GM18507 (cell line): Measurements from ENCODE around the gene DUS2.
"Not testable (repeated sequence)": the region's sequence is repeated elsewhere in the genome, so short reads cannot be mapped to it uniquely, and the experiment has no call there.

ENCODE experiments used
- DNase-seq: peaks from one replicate; pipeline ENCODE4 v3.0.0; 2011; ENCODE audit warnings: low read depth; ENCODE audit not compliant: insufficient read length; ENCODE audit errors: extremely low spot score
- FAIRE-seq: peaks from 2 replicates; lab custom pipeline; 2011; peaks lifted over from hg19 to GRCh38; lab: Jason Lieb, UNC

DUS2 gene

DNA sequence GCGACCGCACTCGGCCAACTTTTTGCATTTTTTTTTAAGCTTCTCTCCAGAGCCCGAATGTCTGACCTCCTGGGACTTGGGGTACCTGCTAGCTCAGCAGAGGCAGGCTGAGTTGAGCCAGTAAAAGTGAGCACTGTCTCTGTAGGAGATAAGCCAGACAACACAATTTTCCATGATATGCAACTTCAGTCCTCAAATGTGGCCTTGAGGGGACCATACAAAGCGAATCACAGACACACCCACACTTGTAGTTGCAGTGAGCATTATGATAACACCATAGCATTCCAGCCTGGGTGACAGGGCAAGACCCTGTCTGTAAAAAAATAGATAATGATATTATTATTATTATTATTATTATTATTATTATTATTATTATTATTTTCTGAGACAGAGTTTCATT lies 26.4 kb upstream of the DUS2 start:
- FAIRE-seq: no peak
- DNase-seq: no peak

- not testable (repeated sequence) for DNase-seq, FAIRE-seq
Measured at GRCh38 chr16:67998231-67998778, 24.8 kb upstream of the DUS2 start.

DNA sequence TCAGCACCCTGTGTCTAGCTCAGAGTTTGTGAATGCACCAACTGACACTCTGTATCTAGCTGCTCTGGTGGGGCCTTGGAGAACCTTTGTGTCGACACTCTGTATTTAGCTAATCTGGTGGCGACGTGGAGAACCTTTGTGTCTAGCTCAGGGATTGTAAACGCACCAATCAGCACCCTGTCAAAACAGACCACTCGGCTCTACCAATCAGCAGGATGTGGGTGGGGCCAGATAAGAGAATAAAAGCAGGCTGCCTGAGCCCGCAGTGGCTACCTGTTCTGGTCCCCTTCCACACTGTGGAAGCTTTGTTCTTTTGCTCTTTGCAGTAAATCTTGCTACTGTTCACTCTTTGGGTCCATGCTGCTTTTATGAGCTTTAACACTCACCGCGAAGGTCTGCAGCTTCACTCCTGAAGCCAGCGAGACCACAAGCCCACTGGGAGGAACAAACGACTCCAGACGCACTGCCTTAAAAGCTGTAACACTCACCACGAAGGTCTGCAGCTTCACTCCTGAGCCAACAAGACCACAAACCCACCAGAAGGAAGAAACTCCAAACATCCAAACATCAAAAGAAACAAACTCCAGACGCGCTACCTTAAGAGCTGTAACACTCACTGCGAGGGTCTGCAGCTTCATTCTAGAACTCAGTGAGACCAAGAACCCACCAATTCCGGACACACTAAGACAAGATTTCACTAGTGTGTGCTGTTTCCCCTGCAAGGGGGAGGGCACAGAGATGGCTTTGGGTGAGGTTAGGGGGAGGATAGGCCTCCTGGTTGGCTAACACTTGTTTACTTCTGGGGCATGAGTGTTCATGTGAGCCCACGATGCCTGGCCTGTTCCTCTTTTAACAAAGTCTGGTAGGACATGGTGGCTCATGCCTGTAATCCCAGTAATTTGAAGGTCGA lies 24.1 kb upstream of the DUS2 start, which contains the start of gene DPEP2:
Gene DPEP2, minus strand, starts transcription at position 706 of the 910 bp plus-strand sequence. CDS start 6,272 bp downstream, outside the sequence.
- FAIRE-seq, DNase-seq: not testable (repeated sequence)

- DNase-seq (no peak), FAIRE-seq (no peak)
Measured at GRCh38 chr16:67999985-68000384, 23.1 kb upstream of the DUS2 start.

DNA sequence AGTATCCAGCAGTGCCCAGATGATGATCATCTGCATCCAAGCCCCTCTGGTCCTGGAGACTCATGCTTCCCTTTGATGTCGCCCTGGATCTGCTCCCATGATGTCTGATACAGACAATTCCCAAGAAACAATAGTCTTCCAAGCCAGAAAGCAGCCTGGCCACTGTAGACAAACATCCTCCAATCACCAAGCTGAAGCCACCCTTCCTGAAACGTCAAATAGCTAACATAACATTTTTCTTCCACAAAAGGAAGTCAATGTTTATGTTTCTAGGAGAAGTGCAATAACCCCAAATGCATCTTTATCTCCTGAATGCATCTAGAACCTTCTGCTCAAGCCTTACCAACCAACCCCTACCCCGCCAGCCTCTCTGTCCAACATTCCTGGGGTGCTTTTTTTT lies 22.6 kb upstream of the DUS2 start:
- no peak for DNase-seq
- no peak for FAIRE-seq

- FAIRE-seq (no peak), DNase-seq (no peak)
Measured at GRCh38 chr16:68003031-68003430, 20.1 kb upstream of the DUS2 start.

DNA sequence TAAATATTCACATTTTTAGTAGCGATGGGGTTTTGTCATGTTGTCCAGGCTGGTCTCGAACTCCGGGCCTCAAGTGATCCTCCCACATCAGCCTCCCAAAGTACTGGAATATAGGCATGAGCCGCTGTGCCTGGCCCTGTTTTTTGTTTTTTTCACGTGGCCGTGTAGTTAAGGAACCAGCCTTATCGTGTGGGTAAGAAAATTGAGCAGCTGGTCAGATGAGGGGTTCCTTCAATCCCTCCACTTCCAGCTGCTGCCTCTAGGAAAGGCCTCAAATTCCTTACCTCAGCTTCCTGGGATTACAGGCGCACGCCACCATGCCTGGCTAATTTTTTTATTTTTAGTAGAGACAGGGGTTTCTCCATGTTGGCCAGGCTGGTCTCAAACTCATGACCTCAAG lies 17.9 kb upstream of the DUS2 start:
- FAIRE-seq (no peak), DNase-seq (no peak)

GRCh38 chr16:68005786-68006286 lies 17.2 kb upstream of the DUS2 start:
- DNase-seq (no peak), FAIRE-seq (no peak)

DNA sequence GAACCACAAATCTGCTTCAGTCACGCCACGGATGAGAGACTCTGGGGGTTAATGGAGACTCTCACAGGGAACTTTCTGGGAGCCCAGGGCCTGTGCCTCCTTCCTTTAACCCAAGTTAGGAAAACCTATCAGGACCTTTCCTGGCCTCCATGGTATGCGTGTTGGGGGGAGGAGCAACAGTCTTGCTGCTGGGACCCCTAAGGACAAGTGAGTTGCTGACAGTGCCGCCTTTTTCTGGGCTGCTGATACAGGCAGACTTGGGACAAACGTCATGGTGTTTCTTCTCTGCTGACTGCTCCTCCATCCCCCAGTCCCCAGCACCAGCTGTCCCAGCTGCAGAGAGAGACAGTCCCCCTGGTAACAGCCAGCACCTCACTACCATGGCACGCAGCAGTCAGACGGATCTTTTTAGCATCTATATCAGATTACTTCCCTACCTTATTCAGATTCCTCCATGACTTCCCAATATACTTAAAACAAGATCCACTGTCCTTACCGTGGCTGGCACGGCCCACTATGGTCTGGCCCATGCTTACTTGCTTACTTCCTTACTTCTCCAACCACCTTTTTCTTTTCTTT lies 13.8 kb upstream of the DUS2 start:
- DNase-seq (no peak), FAIRE-seq (no peak)

- not testable (repeated sequence) for DNase-seq, FAIRE-seq
Measured at GRCh38 chr16:68009872-68010271, 13.2 kb upstream of the DUS2 start.

- FAIRE-seq: no peak
Measured at GRCh38 chr16:68013440-68013839, 9.6 kb upstream of the DUS2 start.

GRCh38 chr16:68015681-68016080 lies 7.4 kb upstream of the DUS2 start, which contains the start of gene DPEP2NB:
DPEP2NB (minus strand) TSS chr16:68015911; CDS start chr16:68015770, 141 bp downstream.
- DNase-seq (no peak), FAIRE-seq (no peak)

More at GRCh38 chr16:68013440-68013839, 9.6 kb upstream of the DUS2 start:
- DNase-seq: no peak

DNA sequence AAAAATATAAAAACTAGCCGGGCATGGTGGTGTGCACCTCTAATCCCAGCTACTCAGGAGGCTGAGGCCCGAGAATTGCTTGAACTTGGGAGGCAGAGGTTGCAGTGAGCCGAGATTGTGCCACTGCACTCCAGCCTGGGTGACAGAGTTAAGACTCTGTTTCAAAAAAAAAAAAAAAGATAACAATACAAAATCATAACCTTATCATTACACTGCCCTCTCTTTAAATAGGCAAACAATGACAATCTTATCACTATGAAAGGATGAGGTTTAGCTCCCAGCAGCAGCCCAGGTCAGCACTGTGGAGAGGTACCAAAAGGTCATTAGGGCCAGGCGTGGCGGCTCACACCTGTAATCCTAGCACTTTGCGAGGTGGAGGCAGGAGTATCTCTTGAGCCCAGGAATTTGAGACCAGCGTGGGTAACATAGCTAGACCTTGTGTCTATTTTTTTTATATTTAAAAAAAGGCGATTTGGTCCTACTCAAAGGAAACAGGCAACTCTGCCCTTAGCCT lies 3.9 kb upstream of the DUS2 start:
- DNase-seq (no peak), FAIRE-seq (no peak)

DNA sequence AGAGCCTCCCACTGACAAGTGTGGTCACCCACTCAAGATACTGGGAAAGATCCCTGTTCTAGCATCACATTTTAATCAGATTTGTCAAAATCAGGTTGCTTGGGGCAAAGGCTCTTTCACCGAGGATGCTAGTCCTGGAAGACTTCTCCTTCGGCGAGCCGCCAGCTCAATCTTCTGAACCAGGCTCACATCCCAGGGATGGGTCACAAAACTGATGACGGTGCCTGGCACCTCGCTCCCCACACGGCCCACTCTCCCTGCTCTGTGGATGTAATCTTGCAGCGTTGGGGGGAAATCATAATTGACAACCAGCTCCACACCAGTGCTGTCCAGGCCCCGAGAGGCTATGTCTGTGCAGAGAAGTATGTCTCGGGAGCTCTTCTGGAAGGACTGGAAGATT lies 1.6 kb upstream of the DUS2 start:
- FAIRE-seq (no peak), DNase-seq (no peak)

DNA sequence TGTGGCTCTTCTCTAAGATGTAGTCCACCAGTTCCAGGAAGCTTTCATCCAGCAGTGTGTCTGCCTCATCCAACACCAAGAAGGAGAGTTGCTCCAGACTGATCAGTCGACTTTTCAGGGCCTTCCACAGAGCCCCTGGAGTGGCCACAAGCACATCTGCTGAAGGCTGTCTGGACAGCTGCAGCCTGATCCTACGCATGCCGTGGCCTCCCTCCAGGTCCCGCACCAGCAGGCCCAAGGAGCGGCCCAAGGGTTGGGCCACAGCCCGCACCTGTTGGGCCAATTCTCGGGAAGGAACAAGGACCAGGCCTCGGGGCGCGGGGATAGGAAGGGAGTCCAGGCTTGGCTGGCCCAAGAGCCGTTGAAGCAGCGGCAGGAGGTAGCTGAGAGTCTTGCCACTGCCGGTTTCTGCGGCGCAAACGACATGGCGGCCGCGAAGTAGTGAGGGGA lies 781 bp upstream of the DUS2 start:
- DNase-seq (no peak), FAIRE-seq (no peak)

- FAIRE-seq (no peak), DNase-seq (no peak)
Measured at GRCh38 chr16:68028996-68029395, 5.9 kb downstream of the DUS2 start.

GRCh38 chr16:68030108-68030507 lies 7.0 kb downstream of the DUS2 start:
- DNase-seq, FAIRE-seq: not testable (repeated sequence)

DNA sequence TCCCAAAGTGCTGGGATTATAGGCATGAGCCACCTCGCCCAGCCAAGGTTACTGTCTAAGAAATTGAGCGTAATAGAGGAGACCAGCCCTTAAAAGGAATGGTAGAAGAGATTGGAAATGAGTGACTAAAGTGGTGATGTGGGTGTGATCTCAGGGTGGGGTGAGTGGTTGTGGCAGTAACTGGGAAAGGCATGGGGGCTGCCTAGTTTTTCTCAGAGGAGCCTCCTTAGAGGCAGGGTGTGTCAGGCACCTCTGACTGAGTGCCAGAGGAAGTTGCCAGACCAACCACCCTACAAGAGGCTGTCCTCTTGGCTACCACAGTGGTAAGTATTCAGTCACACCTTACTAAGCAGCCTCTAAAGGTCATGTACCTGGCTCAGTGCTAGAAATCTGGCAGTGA lies 8.9 kb downstream of the DUS2 start:
- FAIRE-seq (no peak), DNase-seq (no peak)

- no peak for DNase-seq
- FAIRE-seq: no peak
Measured at GRCh38 chr16:68033101-68033500, 10.0 kb downstream of the DUS2 start.

- DNase-seq: no peak
Measured at GRCh38 chr16:68035227-68035626, 12.1 kb downstream of the DUS2 start.

More at GRCh38 chr16:68035227-68035626, 12.1 kb downstream of the DUS2 start:
- no peak for FAIRE-seq
